GM18499 (cell line): ENCODE measurements around the gene TSPEAR.
"Not testable (repeated sequence)": the region's sequence is repeated elsewhere in the genome, so short reads cannot be mapped to it uniquely, and the experiment has no call there.

ENCODE experiments used
- ATAC-seq: cut with Tn5 transposase; IDR thresholded peaks from one replicate; pipeline ENCODE4 v1.9.1; 2021; ENCODE audit warnings: moderate number of reproducible peaks; ENCODE audit not compliant: insufficient read depth, unreplicated experiment

TSPEAR gene

DNA sequence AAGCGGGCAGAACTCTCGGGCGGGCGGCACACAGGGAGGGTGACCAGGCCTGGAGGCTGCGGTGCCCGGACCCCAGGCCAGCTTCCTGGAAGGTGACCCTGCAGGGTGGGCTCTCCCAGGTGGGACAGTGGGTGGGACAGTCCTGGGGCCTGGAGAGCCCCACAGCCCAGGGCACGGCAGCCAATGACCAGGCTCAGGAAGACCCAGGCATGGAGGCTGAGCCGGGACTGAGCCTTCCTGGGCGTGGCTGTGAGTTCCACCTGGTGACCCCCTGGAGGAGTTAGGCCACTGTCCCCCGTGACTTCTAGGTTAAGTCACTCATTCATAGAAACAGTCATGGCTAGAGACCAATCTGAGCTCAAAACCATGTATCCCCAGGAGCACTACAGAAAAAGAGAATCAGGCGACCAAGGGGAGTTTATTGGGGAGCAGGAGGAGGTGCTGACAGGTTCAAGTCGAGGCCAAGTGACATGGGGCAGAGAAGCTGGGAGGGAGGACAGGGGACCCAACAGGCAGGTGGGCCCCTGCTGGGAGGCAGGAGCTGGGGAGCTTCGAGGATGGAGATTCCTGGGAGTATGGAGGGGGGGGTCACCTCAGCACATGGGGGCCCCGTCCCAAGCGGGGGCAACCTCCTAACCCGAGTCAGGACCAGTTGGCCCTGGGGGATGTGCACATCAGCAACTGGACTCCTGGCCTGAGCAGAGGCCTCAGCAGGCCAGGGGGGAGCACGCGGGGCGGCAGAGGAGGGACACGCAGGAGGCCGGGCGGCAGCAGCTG lies 132.1 kb downstream of the TSPEAR start:
- ATAC-seq = no peak

- ATAC-seq = no peak
These were observed 132.9 kb downstream of the TSPEAR start for GRCh38 chr21:44578371-44579055.

- no peak for ATAC-seq
These were observed 135.3 kb downstream of the TSPEAR start for GRCh38 chr21:44576025-44576420.

DNA sequence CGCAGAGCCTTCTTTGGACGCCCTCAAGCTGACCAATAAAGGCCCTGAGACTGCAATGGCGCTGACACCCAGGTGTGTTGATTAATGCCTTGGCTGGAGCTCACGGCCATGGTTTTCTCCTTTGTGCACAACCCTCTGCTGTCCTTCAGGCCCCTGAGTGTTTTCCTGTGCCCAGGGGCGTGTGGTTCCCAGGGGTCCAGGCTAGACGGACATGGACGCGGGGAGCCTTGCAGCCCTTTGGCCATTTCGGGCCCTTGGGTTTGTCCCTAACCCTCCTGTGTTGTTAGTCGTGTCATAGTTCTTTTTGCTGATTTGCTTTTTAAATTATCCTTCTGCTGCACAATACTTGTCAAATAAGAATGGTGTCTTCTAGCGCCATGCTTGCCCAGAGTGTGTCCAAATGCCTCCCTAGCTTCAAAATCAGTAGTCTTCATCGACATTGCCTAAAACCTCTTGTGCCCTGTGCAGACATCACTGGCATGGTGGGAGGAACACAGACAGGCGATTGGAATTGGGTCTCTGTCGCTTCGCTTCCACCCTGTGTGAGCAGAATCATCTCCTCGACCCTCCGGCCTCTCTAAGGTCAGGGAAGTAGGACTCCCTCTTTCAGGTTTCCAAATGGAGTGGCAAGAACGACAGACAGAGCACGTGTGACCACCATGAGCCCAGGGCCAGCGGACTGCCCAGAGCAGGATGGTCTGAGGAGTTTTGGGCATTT lies 135.9 kb downstream of the TSPEAR start:
- no peak for ATAC-seq

DNA sequence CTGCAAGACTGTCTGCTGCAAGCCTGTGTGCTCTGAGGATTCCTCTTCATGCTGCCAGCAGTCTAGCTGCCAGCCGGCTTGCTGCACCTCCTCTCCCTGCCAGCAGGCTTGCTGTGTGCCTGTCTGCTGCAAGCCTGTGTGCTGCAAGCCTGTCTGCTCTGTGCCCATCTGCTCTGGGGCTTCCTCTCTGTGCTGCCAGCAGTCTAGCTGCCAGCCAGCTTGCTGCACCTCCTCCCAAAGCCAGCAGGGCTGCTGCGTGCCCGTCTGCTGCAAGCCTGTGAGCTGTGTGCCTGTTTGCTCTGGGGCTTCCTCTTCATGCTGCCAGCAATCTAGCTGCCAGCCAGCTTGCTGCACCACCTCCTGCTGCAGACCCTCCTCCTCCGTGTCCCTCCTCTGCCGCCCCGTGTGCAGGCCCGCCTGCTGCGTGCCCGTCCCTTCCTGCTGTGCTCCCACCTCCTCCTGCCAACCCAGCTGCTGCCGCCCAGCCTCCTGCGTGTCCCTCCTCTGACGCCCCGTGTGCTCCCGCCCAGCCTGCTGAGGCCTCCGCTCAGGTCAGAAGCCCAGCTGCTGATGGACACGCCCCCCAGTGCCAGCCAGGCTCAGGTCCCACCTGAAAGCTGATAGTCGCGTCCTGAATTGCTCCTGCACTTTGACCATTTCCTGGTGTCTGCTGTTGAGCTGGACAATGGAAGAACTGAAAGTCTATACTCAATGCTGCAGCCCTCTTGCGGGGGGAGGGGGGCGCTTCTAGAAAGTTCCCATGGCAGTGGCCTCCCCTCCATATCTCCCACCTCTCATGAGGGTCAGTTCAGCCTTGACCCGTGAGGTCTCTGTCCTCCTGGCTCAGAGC lies 136.7 kb downstream of the TSPEAR start:
- ATAC-seq = no peak

- not testable (repeated sequence) for ATAC-seq
These were observed 137.5 kb downstream of the TSPEAR start, which contains the start of gene KRTAP10-4 for GRCh38 chr21:44573630-44574456. Gene KRTAP10-4, plus strand, starts transcription at chr21:44573729. Its CDS starts 30 bp downstream, at chr21:44573759.

- no peak for ATAC-seq
These were observed 138.3 kb downstream of the TSPEAR start for GRCh38 chr21:44572959-44573583.

DNA sequence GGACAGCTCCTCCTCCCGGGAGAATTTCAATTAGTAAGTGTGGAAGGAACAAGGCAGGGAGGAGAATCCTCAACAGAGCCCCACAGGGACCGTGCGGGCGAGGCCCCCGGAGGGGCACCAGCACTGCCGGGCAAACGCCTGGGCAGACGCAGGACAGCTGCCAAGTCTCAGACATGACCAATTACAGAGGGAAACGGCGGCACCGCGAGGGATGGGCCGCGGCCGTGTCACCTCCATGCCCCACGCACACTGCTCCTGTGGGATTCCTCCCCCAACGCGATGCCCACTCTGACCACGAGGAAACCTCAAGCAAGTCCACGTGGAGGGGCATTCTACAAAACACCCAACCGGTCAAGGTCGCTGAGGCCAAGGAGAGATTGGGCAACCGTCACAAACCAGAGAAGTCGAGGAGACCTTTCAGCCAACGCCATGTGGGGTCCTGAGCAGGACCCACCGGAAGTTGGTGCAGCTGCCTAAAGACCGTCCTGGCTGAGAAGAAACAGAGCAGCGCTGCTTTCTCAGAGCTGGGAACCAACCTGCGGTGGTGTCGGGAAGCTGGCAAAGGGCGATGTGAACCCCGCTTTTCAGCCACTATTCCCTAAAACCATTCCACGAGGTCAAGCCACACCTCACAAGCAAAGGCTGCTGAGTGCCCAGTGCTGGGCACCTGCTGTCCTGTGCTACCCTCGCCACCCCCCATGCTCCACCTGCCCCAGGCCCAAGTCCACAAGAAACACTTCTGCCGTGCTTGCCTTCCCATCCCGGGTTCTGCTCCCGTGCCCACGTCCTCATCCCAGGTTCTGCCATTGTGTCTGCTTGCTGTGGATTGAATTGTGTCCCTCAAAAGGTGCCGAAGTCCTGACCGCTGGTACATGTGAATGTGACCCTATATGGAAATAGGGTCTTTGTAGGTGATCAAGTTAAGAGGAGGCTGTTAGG lies 139.3 kb downstream of the TSPEAR start:
- no peak for ATAC-seq

DNA sequence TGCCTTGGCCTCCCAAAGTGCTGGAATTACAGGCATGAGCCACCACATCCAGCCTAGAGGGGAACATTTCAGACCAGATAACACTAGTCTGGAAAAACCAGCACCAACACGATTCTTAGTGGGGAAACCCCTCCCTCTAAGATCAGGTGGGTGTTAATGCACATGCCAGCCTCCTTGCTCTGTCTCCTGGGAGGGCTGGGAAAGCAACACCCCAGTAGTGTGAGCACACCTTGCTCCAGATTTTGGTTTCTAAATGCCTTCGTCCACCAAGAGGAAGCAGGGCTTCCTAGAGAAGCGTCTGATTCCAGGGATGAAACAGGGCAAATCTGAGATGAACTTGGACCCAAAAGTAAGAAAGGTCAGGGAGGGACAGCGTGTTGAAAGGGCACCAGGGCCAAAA lies 140.1 kb downstream of the TSPEAR start:
- ATAC-seq = no peak

DNA sequence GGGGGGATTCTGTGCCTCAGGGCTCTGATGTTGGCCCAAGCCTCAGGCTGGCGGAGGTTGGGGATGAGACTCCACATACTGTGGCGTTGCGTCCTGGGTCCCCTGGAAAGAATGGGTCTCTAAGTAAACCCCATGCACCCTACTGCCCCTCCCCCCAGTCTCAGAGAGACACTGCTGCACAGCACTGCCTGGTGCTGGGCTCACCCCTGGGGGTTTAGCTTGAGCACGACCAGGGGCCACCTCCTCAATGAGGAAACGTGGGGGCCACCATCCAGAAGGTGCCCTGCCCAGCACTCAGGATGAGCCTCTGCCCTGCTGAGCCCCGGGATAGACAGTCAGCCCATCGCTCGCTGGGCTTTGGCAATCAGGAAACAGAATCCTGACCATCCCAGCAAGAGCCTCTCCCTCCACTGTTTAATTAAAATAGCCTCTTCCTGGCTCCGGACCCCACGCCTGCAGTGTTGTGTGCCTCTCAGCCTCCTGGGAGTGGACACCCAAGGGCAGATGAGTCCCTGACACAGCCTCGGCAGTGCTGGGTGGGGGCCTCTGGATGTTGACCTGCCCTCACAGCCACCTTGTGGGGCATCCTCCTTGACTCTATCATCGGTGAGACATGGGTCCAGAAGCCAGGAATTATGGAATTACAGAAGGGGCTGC lies 141.4 kb downstream of the TSPEAR start:
- ATAC-seq = no peak

DNA sequence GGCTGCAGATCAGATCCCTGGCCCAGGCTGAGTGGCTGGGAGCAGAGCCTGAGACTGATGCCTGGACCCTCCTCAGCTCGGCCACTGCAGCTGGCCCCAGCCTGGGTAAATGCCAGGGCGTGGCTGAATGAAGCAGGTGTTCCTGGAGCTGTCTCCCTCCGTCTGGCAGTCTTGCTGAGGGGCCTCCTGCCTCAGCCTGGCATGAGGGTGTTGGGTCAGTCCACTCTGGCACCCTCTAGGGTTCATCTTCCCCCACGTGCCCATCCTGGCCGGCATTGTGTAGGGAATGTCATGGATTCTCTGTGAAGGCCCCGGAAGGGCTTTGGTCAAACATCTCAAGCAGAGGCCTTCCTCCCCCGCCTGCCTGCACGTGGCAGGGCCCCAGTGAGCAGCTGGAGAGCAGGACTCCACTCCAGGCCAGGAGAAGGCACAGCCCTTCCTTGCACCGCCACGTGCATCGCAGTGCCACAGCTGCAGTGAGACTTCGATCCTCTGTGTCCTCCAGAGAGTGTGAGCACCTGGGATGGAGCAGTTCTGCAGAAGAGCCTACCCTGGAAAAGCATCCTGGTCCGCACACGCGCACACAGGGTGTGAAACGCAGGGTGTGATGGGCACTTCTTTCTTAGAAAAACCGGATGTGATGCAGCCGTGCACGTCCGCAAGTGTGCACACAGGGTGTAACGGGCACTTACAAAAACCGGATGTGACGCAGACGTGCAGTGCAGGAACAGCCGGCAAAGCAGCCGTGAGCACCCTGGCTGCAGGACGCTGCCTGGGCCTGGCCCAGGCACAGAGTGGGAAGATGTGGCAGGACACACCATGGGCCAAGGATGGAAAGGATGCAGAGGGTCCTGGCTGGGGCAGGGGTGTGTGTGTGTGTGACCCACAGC lies 142.5 kb downstream of the TSPEAR start:
- no peak for ATAC-seq

DNA sequence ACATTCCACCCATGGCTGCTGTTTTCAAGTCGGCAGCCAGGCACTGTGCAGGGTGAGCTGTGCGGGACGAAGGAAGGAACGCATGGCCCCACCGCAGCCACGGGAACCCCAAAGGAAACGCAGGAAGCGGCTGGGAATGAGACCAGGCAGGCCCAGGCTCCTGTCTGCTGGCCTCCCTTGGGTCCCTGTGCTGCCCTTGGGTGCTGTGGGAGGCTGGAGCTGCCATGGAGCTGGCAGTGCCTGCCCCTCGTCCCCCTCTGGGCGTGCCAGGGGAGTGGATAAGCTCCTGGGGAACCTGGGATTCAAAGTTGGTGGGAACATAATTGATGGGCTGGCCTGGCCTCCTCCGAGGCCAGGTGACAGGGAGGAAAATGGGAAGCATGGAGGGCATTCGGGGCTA lies 143.1 kb downstream of the TSPEAR start:
- ATAC-seq = no peak

- no peak for ATAC-seq
These were observed 143.7 kb downstream of the TSPEAR start for GRCh38 chr21:44567481-44568171.

- ATAC-seq = no peak
These were observed 145.0 kb downstream of the TSPEAR start for GRCh38 chr21:44566403-44566802.

- ATAC-seq = no peak
These were observed 146.3 kb downstream of the TSPEAR start for GRCh38 chr21:44564886-44565598.
